ENCODE measurements around the gene RUNX1.

The RUNX1 gene

DNA sequence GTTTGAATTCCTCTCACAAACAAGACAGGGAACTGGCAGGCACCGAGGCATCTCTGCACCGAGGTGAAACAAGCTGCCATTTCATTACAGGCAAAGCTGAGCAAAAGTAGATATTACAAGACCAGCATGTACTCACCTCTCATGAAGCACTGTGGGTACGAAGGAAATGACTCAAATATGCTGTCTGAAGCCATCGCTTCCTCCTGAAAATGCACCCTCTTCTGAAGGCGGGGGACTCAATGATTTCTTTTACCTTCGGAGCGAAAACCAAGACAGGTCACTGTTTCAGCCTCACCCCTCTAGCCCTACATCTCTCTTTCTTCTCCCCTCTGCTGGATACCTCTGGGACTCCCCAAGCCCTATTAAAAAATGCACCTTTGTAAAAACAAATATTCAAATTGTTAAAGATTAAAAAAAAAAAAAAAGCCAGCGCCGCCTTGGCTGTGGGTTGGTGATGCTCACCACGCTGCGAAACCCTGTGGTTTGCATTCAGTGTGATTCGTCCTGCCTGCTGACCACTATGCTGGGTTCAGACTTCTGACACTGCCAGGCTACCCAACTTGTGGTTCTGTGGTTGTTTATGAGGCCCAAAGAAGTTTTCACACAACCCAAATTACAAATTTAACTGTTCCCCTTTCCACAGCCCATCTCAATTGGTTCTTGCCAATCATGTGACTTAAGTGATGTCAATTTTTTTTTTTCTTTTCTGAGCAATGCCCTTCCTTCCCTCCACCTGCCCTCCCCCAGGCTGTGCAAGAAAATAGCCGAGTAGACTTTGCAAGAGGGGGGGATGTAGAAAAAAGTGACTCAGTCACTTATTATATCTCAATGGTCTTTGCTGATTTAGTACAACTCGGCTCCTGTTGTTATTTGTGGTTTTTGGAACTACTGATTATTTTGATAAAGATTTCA is at the start of gene RUNX1:
TSS of gene RUNX1 (minus strand) at position 597 of the 912 bp plus-strand sequence.
- peak; percentile 89 for DNase-seq (ENCODE audit: low spot score)

DNA sequence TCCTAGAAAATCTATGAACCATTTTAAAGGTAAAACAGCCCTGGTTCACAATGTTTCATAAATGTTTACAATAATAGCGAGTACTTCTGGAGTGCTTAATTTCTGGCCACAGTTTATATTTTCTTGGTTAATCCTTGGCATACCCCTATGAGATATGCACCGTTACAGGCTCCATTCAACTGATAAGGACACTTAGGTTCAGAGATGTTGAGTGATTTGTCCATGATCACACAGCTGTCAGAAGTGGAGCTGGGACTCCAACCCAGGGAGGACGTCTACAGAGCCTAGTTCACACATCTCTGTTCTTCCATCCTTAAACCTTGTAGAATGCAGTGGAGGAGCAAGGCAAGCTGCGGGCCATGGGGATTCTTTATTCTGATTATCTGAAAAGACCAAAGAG is 48.4 kb upstream of the RUNX1 start:
- no peak for DNase-seq (ENCODE audit: low spot score)

DNA sequence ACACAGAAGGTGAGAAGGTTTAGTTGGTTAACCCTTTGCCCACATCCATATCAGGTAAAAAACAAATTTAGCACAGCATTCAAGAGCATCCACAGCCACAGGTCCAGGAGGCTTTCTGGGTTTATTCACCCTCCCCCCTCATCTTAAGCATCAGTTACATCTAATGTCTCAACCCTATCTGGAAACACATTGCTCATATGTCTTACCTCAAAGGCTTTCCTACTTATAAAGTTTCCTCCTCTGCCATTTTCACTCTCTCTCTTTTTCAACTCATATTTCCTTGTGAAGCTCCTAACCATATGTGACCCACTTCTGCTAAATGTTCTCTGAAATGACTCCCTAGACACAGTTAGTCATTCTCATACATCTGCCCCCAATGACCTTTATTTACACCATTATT is 47.9 kb upstream of the RUNX1 start:
- DNase-seq (ENCODE audit: low spot score): no peak

DNA sequence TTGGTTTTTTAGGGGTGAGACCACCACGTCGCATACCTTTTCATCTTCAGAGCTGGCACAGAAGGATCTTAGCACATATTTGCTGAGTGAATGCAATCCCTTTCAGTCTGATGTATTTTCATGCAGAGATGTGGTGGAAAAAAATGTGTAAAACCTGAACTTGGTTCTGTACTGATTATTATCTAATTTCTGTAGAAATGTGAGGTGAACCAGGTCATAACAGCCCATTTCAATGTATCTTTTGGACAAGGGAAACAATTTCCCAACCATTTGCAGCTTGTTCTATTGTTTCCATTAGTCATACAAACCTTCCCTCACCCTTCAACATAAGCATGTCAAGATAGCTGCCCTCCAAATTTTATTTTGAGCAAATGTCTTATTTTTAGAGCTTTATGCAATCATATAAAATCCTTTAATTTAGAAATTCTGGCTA is 46.8 kb upstream of the RUNX1 start:
- no peak for DNase-seq (ENCODE audit: low spot score)

DNA sequence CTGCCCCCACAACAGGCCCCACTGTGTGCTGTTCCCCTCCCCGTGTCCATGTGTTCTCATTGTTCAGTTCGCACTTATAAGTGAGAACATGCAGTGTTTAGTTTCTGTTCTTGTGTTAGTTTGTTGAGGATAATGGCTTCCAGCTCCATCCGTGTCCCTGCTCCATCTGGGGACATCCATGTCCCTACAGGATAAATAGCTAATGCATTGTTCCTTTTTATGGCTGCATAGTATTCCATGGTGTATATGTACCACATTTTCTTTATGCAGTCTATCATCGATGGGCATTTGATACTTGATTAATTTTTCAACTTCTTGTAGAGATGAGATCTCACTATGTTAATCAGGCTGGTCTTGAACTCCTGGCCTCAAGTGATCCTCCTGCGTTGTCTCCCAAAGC is 44.4 kb upstream of the RUNX1 start:
- no peak for DNase-seq (ENCODE audit: low spot score)

DNA sequence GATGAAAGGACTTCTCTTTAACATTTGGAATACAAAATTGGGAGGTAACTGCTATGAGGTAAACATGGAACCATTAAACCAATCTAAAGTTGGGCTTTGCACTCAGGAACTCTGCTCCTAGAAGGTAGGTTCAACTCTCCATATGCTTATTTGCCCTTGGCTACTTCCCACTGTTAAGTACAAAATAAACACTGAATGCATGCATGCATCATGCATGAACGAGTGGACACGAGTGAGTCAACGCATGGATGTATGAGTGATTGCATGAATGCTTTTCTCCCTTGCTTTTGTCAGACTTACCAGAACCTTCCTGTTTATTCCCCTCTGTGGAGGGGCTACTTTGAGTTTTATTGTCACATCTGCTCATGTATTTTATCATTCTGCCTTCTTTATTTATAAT is 42.4 kb upstream of the RUNX1 start:
- DNase-seq (ENCODE audit: low spot score): no peak

DNA sequence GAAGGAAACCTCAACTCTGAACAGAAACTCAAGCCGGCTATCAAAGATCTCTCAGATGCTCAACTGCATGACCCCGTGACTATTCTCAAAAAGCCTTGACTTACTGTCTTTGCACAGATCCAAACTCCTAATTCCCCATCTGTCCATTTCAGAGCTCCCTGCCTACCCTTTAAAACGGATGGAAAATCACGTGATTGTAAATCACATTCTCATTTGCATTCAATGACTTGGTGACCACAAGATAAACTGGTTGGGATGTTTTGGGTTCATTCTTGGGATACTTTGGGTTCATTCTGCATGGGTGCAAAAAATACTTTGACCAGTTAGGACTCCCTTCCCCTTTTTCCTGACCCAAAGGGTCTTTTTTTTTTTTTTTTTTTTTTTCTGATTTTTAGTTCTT is 41.3 kb upstream of the RUNX1 start:
- no peak for DNase-seq (ENCODE audit: low spot score)

DNA sequence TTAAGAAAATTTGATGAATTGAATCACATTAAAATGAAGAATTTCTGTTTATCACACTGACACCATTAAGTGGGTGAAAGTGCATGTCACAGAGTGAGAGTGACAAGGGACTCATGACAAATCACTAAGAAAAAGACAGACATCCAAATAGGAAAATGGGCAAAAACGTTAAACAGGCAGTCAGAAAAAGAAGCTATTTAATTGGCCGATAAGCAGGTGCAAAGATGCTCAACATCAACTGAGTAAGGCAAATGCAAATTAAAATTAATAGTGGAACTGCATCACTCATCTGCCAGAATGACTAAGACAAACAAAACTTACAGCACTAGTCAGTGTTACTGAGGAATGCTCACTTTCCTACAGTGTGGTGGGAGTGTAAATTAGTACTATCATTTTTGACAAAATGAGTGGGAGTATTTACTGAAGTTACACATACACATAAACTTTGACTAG is 39.2 kb upstream of the RUNX1 start:
- no peak for DNase-seq (ENCODE audit: low spot score)

DNA sequence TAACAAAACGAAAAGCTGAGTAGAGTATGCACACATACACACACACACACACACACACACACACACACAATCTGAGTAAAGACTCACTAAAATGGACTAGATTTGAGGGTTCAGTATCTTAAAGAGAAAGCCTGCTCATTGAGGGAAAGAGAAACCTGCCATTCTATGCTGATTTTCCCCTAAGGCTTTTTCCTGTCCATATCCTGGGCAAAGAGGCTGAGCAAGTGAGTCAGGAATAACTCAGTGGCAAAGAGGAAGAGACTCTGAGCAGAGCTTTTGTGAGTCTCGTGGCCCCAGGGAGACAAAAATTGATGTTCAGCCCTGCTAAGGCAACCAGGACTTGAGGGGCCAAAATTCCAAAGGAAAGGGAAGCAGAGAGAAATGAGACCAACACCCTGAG is 37.3 kb upstream of the RUNX1 start:
- DNase-seq (ENCODE audit: low spot score): no peak

DNA sequence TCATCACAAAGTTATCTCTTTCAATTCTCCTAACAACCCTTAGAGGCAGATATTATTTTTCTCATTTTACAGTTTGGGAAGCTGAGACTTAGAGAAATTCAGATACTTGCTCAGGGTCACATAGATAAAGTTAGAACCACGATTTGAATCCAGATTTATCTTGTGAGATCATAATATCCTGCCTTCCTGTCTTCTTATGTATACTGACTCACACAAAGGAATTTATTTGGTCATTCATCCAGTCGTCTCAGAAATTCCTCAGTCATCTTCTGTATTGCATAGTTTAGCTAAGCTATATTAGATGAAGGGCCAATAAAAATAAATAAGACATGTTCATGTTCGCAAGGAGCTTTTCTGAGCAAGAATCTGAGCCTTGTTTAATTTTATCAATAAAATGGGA is 35.8 kb upstream of the RUNX1 start:
- no peak for DNase-seq (ENCODE audit: low spot score)

DNA sequence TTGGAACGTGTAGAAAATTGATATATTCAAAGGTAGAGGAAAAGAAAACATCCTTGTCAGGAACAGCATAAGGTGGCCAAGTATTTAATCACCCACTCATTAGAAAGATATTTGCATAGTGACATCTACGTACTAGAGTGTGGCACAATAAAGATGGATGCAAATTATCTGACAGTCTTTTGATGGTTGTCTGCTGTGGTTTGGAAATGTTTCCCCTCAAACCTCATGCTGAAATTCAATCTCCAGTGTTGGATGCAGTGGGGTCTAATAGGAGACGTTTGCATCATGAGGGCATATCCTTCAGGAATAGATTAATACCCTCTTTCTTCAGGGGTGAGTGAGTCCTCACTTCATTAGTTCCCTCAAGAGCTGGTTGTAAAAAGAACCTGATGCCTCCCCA is 34.1 kb upstream of the RUNX1 start:
- no peak for DNase-seq (ENCODE audit: low spot score)

DNA sequence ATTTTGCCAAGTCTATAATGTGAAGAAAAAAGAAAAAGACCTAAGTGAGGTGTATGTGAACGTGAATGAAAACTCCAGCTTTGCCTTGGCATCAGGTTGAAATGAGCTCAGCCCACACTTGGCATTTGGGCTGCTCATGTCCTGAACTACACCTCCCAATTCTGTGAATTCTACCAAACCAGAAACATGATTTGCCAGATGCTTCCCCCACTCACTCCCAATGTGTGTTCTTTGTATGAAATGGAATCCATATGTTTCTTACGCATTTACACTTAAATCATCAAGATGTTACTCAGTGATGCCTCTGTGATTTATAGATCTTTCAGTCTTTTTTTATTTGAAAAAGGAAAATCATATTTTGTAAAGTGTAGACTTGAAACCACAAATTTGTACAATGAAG is 32.8 kb upstream of the RUNX1 start:
- no peak for DNase-seq (ENCODE audit: low spot score)

DNA sequence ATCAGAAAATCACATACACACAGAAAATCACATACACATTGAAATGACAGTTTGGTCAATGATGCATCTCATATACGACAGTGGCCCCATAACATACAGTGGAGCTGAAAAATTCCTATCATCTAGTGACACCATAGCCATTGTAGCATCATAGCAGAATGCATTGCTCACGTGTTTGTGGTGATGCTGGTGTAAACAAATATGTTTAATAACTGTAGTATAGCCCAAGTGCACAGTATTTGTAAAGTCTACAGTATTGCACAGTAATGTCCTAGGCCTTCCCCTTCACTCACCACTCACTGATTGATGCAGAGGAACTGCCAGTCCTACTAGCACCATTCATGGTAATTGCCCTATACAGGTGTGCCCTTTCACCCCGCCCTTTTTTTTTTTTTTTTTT is 30.1 kb upstream of the RUNX1 start:
- DNase-seq (ENCODE audit: low spot score): no peak

DNA sequence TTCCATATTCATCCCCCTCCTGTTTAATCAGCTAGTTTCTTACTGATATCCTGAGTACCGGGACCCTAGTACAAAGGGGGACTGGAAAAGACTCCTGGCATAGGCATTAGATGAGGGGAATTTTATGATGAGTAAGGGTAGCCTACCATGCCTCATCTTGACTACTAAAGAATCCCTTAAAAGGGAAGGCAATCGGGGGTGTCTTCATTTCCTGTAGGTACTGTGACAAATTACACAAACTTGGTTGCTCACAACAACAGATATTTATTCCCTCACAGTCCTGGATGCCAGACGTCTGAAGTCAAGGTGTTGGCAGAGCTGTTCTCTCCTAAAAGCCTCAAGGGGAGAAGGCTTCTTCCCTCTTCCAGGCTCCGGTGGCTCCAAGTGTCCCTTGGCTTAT is 28.9 kb upstream of the RUNX1 start:
- no peak for DNase-seq (ENCODE audit: low spot score)

DNA sequence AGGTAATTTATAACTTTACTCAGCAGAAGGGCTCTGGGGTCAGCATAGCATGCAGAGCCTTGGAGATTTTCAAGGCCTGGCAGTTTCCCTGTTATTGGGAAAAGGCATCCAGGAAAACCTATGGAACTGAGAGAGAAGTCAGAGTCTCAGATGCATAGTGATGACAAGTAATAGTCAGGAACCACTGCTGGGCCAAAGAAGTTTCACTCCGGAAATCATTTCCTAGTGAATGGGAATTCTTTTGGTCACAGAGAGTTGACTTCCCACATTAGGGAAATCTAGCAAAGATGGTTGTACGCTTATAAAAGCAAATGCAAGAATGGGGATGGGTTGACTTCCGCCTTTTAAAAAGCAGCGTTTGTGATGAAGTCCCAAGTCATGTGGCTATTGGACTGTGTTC is 28.4 kb upstream of the RUNX1 start:
- no peak for DNase-seq (ENCODE audit: low spot score)

DNA sequence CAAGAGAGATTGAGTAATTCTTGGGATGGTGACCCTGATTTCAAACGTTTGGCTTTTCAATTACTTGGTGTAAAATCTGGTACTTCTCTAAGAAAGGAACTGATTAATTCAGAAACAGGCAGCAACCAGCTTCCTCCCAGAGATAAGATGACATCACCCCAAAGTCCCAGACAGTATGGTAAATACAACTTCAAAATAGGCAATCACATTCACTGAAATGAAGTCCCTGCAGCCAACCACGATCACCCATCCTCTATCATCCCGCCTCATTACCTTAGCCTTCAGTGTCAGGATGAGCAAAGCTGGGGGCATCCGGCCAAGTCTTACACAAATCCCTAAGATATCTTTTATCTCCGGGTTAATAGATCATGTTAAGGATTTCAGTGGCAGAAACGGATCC is 26.4 kb upstream of the RUNX1 start:
- no peak for DNase-seq (ENCODE audit: low spot score)

DNA sequence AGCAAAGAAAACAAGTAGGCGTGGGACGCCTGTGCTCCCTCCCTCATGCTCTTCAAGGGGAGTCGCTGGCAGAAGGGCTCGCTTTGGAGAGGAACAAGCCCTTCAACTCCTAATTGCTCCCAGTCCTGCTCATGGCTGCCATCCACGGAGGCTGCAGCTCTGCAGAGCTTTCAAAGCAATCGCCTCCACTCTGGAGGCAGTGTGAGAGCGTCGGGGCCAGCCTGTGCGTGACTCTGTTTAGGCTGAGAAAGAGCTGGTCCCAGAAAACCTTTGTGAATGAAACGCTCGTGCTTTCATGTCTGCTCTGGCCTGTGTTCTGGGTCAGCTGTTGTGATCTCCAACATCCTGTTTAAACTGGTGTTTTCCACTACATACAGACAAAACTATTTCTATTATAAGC is 23.9 kb upstream of the RUNX1 start:
- DNase-seq (ENCODE audit: low spot score): no peak

DNA sequence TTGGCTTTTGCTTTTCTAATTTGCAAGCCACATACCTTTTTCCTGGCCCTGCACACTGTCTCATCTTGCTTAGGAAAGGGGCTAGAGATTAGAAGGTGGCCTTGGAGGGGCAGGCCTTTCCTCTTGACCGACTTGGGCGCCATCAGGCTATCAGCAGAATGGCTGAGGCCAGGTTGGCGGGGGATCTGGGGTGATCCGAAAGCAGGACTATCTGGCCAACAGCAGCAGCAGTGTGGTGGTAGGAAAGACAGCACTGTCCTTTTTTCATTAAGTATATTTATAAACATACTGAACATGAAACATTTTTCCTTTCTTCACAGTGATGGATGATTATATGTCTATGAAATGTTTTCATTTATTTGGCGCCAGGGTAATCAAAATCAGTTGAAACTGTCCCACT is 23.5 kb upstream of the RUNX1 start:
- DNase-seq (ENCODE audit: low spot score): no peak

DNA sequence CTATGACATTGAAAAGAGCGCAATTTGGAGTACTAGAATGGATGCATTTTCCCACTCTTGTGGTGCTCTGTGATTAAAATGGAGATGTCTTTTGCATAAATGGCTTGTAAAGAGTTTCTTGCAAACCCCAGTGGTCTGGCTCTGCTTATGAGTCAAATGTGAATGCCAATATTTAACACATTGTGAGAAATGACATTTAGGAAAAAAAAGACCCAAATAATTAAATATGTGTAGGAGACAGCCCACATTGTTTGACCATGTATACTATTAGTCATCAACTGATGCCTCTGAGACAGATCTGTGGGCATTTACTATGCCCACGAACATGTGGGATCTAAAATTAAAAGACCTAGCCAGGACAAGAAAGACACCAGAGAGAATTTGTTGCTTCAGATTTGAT is 22.2 kb upstream of the RUNX1 start:
- DNase-seq (ENCODE audit: low spot score): no peak

DNA sequence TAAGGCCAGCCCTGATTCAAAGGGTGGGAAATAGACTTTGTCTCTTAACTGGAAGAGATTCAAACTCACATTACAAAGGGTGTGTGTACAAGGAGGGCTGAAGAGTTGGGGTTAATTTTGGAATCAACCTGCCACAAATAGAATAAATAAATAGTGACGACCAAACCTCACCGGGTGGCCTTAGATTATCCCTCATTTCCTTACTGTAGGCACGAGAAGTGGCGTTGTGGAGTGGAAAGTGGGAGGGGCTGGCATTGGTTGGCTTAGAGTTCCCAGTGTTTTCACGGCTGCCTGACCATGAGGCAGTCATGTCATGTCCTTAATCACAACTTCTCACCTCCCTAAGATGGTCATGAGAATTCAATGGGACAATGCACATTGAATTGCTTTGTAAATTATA is 21.3 kb upstream of the RUNX1 start:
- DNase-seq (ENCODE audit: low spot score): no peak

DNA sequence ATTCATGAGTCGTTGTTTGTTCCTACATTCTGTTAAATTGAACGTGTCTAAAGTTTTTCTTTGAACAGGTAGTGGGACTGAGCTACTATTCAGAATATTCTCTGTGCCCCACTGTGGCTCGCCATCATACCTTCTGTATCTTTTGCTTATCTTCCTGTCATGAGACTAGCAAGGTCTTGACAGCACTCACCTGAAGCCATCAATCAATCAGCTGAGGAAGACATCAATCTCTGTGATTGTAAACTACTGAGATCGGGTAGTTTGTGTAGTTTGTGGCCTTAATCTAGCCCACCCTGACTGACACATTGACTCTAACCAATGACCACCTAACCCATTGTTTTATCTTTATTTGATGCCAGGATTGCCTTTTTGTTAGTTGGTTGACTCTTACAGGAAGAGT is 17.7 kb upstream of the RUNX1 start:
- no peak for DNase-seq (ENCODE audit: low spot score)

DNA sequence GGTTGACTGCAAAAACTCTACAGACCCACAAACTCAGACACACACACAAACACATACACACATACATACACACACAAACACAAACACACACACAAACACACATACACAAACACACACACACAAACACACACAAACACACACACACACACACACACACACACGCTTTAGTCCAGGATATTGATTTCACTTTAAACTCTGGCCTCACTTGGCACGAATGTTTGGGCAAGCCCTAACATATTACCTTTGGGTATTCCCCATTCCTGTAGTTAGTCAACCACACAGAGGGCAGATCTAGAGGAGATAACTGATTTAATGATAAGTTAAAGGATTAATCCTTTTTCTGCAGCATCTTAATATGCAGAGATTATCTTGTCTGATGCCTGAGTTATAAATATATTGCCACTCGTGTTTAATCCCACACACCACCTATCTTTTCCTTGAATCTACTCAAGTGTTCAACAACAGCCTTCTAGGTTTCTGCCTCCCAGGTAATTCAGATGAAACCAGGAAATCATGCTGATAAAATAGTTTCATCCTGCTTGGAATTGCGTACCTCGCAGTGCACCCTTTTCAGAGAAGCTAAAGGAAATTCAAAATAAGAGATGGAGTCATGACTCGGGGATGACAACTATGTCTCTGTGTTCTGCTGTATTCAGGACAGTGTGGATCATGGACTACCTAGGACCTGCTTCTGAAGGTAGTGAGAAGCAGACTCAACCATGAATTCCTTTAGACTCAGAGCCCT is 14.5 kb upstream of the RUNX1 start:
- no peak for DNase-seq (ENCODE audit: low spot score)

DNA sequence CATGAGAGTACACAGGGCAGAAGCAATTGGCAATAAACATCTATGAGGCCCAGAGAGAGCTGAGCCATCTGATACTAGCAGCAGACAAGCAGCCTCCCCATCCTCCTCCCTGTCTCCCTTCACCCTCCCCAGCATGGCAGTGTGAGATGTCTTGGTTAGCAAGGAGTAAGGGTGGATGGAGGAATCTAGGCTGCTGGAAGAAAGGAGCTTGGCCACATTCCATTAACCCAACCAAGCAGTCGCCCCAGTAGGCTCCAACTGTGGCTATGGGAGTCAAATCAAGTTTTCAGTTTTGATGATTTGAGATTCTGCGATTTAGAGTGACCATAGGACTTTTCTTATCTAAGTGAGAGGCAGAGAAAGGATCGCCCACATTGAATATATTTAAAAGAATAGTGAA is 12.9 kb upstream of the RUNX1 start:
- no peak for DNase-seq (ENCODE audit: low spot score)
